C4-2B (cell line): ENCODE measurements around the gene WRAP73.
"Not testable (repeated sequence)": the region's sequence is repeated elsewhere in the genome, so short reads cannot be mapped to it uniquely, and the experiment has no call there.

Source experiments
- H3K27ac ChIP-seq: fragments of 450-650 bp; 2 replicates; pipeline ENCODE4 v1.5.1; 2017
- ZFX ChIP-seq: fragments of 450-650 bp; IDR thresholded peaks from 2 replicates; pipeline ENCODE4 v1.6.1; 2017
- TF ChIP-seq, protein P1 (sequence below): fragments of 450-650 bp; conservative IDR thresholded peaks from 2 replicates; pipeline ENCODE4 v1.5.1; 2017; ENCODE audit warnings: mild to moderate bottlenecking

Gene WRAP73

DNA sequence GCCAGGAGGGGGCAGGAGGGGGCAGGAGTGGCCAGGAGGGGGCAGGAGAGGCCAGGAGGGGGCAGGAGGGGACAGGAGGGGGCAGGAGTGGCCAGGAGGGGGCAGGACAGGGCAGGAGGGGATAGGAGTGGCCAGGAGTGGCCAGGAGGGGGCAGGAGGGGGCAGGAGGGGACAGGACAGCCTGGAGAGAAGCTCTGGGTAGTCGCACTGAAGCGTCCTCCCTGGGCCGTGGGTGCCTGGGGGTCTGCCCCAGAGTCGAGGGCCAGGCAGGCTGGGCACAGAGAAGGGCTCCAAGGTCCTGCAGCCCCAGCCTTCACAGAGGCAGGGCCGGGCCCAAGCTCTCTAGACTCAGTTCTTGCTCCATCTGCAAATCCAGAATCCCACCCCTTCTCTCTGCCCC is 61.5 kb downstream of the WRAP73 start:
- no peak overlapping the region for H3K27ac ChIP-seq
- TF ChIP-seq ZFX: no peak
- TF ChIP-seq, protein P1, sequence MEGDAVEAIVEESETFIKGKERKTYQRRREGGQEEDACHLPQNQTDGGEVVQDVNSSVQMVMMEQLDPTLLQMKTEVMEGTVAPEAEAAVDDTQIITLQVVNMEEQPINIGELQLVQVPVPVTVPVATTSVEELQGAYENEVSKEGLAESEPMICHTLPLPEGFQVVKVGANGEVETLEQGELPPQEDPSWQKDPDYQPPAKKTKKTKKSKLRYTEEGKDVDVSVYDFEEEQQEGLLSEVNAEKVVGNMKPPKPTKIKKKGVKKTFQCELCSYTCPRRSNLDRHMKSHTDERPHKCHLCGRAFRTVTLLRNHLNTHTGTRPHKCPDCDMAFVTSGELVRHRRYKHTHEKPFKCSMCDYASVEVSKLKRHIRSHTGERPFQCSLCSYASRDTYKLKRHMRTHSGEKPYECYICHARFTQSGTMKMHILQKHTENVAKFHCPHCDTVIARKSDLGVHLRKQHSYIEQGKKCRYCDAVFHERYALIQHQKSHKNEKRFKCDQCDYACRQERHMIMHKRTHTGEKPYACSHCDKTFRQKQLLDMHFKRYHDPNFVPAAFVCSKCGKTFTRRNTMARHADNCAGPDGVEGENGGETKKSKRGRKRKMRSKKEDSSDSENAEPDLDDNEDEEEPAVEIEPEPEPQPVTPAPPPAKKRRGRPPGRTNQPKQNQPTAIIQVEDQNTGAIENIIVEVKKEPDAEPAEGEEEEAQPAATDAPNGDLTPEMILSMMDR: no peak

DNA sequence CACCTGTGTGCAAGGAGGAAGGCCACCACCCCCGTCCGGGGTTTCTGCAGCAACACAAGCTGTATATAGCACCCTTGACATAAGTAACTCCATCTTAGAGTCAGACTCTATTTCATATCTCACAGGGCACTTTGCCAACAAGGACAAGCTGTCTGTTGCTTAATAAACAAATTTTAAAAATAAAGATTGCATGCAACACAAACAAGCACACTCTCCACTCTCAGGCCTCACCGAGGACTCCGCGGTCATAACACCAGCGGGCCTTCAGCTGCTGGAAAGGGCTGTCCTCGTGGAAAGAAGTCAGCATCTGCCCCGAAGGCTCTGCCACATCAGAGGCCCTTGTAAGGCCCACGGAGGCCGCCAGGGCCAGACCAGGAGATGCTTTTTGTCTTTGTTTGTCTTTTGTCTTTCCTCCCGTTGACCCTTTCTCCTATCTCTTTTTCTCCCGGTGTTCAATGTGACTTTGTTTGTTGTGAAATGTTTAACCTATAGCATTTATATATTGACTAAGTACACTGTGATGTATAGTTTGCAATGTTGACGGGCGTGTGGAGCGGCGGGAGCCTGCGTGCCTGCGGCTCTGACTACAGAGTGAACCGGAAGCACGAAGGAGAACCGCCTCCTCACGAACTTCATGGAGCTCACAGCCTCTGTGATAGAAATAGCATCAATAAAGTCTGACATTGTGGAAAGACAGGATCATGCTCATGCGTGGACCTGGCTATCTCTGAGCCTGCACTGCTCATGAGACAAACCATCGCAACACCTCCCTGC is 62.7 kb downstream of the WRAP73 start:
- peak overlapping the region; percentile 25 for H3K27ac ChIP-seq
- no peak for TF ChIP-seq ZFX
- TF ChIP-seq, protein P1: no peak

DNA sequence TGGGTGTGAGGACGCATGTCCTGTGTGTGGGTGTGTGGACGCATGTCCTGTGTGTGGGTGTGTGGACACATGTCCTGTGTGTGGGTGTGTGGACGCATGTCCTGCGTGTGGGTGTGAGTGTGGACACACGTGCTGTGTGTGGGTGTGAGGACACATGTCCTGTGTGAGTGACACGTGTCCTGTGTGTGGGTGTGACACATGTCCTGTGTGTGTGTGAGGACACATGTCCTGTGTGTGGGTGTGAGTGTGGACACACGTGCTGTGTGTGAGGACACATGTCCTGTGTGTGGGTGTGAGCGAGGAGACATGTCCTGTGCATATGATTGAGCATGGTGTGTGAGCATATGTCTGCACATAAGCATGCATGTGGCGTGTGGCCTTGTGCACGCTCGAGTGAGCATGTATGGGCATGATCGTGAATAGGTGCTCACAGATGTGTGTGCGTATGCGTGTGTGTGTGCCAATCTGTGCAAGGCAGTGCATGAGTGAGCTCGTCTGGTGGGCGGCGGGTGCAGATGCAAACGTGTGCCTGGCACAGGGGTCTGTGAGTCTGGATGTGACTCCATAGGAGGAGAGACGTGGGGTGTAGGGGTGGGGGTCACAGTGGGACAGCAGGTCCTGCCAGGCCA is 63.8 kb downstream of the WRAP73 start:
- no peak overlapping the region for H3K27ac ChIP-seq
- TF ChIP-seq, protein P1: no peak
- no peak for TF ChIP-seq ZFX

DNA sequence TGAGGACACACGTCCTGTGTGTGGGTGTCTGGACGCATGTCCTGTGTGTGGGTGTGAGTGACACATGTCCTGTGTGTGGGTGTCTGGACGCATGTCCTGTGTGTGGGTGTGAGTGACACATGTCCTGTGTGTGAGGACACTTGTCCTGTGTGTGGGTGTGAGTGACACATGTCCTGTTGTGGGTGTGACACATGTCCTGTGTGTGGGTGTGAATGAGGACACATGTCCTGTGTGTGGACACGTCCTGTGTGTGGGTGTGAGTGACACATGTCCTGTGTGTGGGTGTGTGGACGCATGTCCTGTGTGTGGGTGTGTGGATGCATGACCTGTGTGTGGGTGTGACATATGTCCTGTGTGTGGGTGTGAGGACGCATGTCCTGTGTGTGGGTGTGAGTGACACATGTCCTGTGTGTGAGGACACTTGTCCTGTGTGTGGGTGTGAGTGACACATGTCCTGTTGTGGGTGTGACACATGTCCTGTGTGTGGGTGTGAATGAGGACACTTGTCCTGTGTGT is 64.5 kb downstream of the WRAP73 start:
- H3K27ac ChIP-seq: not testable (repeated sequence)

DNA sequence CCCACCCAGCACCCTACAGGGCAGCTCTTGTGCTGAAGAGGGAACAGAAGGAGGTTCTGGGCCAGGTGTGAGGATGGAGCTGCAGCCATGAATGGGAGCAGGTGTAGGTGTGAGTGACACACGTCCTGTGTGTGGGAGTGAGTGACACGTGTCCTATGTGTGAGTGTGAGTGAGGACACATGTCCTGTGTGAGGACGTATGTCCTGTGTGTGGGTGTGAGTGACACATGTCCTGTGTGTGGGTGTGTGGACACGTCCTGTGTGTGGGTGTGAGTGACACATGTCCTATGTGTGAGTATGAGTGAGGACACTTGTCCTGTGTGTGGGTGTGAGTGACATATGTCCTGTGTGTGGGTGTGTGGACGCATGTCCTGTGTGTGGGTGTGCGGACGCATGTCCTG is 65.0 kb downstream of the WRAP73 start:
- no peak for TF ChIP-seq ZFX
- TF ChIP-seq, protein P1: no peak
- H3K27ac ChIP-seq: no peak overlapping the region

DNA sequence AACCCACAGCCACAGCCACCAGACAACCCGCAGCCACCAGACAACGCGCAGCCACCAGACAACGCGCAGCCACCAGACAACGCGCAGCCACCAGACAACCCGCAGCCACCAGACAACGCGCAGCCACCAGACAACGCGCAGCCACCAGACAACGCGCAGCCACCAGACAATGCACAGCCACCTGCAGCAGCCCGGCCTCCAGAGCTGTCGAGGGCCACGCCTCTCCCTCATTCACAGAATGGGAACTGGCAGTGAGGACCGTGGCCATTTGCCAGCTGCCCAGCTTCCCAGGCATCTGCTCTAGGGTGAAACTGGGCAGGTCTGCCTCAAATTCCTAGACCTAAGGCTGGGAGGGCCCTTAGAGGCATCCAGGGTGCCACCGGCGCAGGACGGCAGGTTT is 66.2 kb downstream of the WRAP73 start:
- not testable (repeated sequence) for H3K27ac ChIP-seq

DNA sequence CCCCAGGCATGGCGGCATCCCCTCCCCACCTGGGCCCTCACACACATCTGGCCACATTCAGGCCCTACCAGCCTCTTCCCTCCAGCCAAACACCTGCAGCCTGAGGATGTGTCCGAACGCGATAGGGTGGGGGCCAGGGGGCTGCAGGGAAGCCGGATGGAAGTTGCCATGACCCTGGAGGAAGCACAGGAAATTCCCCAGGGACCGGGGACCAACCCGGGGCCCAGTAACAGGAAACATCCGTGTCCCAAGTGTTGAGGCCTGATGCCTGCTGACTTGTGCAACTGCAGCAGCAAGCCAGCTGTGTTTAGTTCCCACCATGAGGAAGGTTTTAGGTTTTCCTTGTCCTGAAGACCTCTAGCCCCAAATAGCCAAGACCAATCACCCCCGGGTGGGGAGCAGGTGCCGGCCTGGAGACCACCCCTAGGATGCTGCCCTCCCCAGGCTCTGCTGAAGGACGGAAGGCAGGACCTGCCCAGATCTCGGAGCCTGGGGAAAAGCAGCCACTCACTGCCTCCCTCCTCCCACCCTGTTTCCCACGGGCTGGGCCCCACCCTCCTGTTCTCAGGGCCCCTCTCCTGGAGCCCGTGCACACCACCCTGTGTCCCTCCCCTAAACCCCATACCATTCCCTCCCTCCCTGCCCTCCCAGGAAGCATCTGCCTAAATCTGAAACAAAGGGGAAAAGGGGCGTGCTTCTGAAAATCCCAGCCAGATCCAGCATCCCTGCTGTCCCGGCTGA is 68.4 kb downstream of the WRAP73 start:
- TF ChIP-seq ZFX: no peak
- TF ChIP-seq, protein P1: no peak
- no peak overlapping the region for H3K27ac ChIP-seq
